NCI-H2171 treated with DMSO at 0.1 percent for 48 hours (cell line): ENCODE data around the gene HCFC1.

ENCODE experiments used
- DNase-seq: peaks from one replicate; lab custom pipeline; 2025; lab: John Stamatoyannopoulos, UW

Gene HCFC1

DNA sequence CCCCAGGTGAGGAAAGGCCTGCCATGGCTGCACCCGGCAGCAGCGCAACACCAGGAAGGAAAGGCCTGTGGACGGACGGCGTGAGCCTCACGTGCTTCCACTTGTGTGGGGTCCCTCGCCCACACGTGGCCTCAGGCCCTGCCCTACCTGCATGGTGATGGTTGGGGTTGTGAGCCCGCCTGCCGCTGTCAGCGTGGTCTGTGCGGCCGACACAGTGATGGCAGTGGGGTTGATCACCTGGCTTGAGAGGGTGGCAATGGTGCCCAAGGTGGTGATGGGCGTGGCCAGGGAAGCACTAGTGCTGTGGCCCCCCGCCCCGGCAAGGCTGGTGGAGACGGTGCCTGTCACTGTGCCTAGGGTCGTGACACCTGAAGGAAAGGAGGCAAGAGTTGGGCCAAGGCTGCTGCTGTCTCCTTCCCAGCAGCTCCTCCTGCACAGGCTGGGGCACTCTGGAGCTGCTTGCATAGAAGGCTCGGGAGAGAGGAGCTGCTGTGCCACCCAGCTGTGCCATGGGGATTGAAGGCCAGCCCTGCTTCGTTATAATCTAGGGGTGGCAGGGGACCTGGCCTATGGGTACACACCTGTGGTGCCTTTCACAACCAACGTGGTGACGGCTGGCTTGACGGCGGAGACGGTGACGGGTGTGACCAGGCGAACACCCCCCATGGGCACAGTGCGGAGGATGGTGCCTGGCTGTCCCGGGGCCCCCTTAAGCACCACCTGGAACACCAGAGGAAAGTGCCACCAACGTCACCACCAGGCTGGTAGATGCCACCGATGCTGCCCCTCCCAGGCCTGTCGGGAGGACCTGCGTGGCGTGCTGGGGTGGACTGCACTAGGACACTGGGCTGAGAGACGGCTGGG is 15.3 kb downstream of the HCFC1 start:
- DNase-seq, result no peak

DNA sequence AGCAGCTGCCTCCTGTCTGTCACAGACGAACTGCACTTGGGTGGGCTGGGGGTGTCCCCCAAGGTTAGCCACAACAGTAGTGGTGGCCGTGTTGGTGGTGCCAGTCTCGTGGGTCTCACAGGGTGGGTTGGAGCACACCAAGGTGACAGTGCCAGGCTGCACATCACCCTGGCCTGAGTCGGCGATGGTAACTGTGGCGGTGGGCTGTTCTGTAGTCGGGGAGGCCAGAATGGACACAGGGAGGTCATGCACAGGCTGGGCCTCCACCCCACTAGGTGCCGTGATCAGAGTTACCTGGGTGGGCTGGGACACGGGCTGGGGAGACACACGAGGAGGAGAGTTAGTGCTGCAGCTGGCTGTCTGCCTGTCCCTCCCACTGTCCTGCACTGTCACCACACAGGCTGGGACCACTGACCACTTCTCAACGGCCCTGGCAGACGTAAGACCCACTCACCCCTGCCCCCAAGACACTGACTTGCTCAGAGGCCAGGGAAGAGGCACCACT is 16.3 kb downstream of the HCFC1 start:
- no peak for DNase-seq

DNA sequence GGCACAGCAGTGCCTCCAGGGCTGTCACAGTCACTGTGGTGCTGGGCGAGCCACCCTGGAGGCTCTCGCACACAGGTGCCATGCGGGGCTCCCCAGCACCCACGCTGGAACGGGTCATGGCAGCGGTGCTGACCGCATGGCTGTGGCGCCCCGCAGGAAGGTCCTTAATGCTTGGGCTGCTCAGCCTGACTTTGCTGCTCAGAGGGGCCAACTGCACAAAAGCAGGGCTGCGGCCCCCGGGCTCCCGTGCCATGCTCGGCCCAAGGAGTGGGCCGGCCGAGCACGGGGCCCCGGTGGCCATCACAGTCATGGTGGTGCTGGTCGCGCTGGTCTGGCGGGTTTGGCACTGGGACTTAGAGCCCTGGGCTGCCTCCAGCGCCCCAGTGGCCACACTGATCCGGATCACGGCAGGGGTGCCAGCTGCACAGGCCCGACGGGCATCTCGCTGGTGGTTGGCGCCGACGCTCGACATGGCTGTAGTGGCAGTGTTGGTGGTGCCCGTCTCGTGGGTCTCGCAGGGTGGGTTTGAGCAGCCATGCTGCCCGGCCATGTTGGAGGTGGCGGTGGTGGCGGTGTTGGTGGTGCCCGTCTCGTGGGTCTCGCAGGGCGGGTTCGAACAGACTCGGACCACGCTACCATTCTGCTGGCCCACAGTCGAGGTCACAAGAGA is 16.9 kb downstream of the HCFC1 start:
- no peak for DNase-seq

DNA sequence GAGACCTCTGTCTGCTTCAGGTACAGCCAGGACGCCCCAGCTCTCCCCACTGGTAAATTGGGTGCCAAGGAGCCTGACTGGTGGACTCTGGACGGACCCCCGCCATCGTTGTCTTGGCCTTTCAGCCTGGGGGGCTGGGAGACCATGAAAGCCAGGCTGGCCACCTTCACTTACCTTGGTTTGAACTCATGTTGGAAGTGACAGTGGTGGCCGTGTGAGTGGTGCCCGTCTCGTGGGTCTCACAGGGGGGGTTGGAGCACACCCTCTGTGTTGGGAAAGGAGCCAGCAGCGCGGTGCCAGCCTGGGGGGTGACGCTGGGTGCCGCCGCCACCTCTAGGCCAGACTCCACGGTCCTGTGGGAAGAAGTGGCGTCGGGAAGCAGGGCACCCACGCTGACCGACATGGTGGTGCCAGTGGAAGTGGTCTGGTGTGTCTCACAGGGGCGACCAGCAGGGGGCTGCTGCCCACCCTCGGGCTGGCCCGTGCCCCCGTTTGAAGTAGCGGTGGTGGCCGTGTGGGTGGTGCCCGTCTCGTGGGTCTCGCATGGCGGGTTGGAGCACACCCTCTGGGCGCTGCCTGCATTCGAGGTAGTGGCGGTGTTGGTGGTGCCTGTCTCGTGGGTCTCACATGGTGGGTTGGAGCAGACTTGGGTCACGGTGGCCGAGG is 17.6 kb downstream of the HCFC1 start:
- no peak for DNase-seq

DNA sequence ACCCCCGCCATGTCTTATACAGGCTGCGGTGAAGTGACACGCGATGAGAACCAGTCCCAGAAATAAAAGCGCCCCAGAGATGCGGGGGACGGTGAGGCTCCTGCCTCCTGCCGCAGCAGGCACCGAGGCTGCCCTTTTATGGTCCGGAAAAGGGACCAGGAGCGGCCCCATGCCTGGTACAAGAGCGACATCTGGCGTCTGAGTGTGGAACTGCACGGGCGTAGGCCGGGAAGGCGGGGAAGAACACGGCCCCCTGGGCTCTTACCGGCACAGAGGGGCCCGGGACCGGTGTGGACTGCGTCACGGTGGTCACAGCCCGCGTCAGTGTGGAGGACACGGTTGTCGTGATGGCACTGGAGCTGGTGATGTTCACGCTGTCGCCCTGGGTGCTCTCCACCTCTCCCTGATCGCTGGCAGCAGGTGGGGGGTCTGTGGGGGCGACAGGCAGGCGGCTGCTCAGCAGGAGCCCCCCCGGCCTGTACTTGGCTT is 18.2 kb downstream of the HCFC1 start:
- peak; percentile 59 for DNase-seq

DNA sequence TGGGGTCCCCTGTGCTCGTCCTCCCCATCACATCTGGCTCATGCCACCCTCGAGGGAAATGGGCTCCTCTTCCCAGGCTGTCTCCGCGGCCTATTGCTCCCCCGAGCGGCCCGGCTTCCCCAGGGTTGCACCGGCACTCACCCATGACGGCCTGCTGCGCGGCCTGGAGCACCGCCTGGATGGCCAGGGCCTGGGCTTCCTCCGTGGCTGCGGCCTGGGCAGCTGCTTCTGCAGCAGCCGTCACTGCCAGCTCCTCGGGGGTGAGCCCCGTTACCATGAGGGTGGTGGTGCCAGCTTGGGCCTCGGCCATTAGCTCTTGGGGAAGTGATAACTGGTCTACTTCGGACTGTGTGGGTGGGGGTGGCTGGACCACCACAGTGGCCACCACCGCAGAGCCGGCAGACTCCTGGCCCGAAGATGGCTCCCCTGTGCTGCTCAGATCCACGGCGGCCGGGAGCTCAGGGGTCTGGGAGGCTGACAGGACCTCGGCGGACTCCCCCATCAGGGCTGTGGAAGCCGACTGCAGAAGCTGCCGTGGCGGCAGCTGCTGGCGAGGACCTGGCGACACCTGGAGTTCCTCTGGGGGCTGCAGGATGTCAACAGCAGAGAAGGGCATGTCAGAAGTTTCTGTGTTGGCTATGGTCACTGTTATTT is 19.1 kb downstream of the HCFC1 start:
- DNase-seq, result no peak

DNA sequence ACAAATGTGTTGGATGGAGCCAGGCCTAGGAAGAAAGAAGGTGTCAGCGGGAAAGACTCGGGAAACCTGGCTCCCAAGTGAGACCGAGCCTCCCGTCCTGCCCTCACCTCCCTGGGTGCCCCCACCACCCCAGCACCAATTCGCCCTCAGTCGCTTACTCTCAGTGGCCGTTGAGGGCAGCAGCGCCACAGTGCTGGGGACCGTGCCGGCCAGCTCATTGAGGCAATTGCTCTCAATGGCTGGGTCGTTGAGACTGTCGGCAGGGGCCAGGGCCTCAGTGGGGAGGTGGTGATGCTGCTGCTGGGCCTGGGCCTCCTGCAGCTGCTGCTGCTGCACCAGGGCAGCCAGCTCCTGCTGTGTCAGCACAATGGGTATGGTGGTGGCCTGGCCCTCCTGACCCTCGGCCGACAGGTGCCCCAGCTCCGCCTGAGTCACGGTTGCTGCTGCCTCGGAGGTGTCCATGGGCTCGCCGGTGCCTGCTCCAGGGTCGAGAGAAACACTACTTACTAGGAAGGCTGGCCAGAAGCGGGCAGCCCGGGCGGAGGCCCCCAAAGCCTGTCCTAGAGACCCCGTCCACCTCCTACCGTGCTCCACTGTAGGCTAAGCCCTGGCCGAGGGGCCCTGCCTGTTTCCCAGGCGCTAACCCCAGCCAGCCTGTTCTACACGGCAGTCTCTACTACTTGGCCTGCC is 19.8 kb downstream of the HCFC1 start:
- no peak for DNase-seq

DNA sequence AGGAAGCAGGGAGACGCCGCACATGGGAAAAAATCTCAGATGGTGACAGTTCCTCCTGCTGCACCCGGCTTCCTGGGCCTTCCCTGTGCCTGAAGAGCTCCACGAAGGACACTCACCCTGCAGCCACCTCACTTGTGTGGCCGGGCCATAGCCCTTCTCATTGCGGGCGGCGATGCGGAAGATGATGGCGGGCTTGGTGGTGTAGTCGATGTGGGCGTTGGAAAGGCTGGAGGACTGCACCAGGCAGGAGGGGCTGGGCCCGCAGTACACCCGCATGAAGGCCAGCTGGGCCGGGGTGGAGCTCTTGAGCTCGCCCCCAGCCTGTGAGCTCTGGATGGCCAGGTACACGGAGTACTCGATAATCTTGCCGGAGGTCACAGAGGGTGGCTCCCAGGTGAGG is 21.5 kb downstream of the HCFC1 start:
- no peak for DNase-seq

DNA sequence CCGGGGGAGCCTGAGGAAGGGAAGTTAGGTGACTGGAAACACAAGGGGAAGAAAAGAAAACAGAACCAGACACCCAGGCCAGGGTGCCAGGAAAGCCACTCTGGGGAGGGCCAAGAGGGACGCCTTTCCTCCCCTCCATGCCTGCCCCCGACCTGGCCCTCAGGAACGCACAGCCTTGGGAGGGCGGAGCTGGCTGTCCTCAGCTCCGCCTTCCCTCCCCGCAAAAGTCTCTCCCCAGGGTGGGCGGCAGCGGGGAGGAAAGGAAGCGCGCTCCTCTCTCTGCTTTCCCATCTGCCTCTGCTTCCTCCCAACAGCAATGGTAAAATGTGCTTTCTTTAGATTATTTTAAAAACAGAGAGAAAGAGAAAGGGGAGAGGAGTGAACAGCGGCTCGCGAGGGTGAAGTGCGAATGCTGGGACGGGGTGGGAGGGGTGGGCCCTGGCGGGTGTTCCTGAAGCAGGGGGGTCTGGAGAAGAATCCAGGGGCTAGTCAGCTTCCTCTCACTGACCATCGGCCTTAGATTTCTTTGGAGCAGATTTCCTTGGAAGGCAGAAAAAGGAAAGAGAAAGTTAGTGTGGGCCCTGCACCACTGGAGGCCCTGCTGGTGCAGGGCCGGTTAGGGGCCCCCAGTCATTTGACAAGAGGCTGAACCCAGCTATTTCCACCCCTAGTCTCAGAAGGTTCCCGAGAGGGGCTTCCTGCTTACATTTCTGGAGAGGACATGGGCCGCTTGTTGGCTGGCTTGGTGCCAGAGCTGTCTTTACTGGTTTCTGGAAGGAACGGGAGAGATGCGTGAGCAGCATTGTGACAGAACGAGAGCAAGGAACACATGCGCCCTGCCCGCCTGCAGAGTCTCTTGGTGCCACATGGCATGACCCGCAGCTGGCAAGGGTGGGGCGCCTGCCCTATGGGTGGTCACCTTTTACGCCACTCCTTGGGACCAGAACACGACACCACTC is 22.5 kb downstream of the HCFC1 start:
- no peak for DNase-seq

DNA sequence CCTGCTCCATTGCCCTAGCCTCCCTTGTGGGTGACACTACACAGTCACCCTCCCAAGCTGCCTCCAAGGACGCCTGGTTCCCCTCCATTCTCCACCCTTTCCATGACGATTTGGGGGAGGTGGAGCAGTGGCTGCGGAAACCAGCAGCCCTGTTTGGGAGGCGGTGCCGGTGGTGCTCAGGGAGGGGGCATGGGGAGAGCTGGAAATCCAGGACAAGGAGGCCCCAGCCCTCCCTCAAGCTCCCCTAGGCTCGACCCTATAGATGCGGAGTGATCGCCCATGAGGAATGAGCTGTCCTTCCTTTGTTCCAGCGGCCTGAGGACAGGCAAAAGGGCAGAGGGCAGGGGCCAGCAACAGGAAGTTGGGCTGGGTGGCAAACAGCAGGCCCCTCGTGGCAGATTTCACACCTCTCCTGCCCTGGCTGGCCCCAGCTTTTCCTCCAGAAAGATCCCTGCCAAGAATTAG is 23.6 kb downstream of the HCFC1 start:
- DNase-seq, result no peak

DNA sequence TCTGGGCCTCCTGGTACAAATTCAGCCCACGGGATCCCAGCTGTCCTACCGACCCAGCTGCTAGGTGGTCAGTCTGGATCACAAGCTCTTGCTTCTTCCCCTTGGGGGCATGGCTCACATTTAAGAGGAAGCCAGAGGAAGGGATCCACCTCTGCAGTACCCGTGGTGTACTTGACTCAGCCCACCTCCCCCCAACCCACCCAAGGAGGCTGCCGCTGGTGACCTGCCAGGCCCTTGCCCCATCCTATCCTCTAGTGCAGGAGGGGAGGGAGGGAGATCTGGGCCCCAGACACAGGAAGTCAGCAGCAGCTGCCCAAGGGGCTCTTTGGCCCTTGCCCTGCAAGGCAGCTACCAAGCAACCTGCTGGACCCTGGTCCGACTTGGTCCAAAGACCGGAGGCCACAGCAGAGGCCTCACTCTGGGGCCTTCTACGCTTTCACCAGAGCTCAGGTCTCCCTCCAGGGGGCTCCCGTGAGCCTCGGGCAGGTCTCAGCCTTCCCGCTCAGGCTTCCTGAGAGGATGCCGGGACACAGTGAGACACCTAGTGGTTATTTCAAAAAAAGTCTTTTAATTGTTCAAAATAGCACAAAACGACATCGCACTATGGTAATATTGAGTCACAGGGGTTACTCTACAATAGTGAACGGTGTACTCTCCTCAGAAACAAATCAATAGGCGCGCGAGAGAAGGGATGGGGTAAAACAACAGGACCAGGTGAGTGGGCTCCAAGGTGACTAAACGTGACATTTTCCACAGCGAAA is 24.4 kb downstream of the HCFC1 start:
- DNase-seq, result peak; percentile 76

DNA sequence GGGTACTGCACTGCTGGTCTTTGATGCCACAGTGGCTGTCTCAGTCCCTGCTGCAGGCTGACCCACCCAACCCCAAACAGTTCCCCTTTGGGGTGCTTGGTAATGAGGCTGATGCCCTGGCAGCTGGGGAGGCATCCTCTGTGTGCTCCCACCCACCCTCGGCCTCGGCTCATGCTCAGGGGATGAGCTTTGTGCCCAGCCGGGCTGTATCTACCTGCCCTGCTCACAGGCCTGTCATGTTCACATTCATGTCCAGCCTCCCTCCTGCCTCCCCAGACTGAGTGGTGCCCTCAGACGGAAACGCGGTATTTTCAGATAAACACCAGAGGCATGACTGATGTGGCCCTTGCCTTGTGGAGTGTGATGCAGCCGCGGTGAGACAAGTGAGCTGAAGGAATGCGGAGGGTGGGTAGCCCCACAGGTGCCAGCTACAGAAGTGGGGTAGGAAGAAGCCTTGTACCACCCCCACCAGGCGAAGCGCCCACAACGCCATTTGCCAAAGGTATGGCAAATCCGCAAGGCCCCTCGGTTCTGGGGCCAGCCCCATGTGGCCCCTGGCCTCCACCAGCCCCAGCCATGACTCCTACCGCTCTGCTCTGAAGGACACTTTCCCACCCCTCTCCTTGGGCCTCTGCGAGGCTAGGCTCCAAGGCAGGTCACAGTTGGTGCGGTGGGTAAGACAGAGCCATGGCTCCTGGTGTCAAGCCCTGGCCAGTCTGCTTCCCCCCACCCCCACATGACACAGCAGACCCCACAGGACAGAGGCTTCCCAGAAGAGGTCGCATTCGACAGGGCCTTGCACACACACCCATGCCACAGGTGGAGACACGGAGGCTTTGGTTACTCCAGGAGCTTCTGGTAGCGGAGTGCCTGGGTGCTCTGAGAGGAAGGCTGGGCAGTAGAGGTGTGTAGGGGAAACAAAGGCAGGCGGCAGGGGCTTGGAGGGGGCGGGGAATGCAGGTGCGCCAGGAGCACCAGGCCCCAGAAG is 25.4 kb downstream of the HCFC1 start:
- no peak for DNase-seq

DNA sequence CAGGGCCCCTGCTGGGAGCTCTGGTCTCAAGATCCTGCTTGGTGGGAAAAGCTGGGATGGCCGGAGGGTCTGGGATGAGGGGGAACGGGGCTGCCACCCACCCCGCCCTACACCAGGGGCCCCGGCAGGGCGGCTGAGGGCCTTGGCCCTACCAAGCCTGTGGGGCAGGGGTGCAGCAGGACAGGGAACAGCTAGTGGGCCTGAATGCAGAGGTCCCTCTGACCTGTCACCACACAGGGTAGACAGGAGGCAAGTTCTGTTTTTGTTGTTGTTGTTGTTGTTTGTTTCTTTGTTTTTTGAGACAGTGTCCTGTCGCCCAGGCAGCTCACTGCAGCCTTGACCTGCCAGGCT is 26.8 kb downstream of the HCFC1 start:
- DNase-seq, result no peak

DNA sequence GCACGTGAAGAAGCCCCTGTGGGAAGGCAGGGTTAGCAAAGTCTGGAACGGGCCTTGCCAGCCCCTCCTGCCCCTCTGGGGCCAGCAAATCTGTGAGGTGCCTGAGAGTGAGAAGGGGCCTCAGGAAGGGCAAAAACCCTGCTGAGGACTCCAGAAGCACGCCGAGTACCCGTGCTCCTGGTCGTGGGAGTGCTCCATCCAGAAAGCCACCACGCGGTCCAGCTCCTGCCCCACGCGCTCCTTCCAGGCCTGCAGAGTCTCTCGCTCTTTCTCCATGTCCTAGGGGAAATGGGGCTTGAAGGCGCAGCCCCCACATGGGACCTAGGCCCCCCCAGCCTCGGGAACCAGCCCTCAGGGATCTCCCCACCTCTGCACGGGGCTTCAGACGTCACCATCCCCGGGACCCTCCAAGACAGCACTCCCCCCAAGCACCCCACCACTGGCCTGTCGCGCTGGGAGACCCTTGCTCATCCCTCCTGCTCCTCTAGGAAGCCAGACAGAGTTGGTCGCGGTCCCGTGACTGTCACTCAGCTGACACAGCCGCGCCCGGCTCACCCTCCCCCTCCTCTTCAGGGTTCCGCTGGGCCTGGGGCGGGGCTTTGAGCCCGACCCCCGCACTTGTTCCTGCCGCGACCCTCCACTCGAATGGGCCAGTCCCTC is 27.3 kb downstream of the HCFC1 start, which contains the start of gene RENBP:
Gene RENBP (minus strand): TSS at position 504 of the 660 bp plus-strand sequence. CDS start 33 bp downstream, at position 471.
- no peak for DNase-seq

DNA sequence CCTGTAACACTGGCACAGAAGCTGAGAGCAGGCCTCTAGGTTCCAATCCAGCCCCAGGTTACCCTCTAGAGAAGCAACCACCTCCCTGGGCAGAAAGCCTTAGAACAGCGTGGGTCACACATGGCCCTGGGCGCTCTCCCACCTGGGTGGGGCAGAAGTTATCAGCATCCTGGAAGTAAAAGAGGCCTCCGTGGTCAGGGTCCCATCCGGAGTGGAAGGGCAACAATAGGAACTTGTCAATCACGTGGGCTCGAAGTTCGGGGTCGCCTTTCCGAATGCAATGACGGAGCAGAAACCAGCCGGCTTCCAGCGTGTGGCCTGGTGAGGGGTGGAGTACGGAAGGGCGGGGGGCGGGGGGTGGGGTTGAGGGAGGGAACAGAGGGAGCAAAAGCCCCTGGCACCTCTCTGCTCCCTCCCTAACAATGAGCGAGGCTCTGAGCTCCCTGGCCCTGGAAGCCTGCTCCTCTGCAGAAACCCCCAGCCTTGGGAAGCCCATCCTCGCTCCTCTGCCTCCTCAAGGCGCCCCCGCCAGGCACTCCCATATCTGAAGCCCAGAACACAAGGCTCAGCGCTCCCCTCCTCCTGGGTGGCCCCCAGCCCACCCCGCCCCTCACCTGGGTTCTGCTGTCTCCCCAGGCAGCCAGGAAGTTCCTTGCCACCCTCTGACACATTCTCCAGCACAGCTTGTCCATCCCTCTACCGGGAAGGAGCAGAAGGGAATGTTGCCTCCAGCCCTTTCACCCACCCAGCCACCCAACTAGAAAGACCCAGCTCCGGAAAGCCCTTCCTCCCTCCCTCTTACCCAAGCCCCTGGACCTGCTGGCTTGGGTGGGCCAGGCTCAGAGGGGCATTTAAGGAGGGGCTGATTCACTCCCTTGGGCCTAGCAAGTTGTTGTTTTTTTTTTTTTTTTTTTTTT is 30.0 kb downstream of the HCFC1 start:
- DNase-seq, result no peak

DNA sequence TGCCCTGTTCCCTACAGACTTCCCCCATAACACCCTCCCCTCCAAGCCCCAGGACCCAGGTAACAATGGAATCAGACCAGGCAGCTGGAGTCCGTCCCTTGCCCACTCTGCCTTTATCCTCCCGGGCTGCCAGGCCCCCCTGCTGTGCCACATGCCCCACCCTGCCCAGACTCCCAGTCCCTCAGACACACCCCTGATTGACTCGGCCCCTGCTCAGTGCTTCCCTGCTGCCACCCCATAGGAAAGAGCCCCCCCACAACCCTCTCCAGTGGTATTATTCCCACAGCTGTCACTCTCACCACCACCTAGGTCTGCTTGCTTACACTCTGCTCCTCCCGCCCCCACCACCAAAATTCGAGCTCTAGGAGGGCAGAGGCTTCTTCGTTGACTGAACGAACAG is 32.0 kb downstream of the HCFC1 start:
- no peak for DNase-seq
